Measurements from ENCODE around the gene STARD10. TPM values are rescaled to one million over a fixed set of nuclear protein-coding genes. Genes with fewer than 3 reads are reported as not detected.
"Not testable (repeated sequence)": the region's sequence is repeated elsewhere in the genome, so short reads cannot be mapped to it uniquely, and the experiment has no call there.

Gene STARD10
- total RNA-seq (2014; rRNA removed; shearing (Covaris generic)) = 68.8 and 74.1 TPM in 2 replicates

GRCh38 chr11:72793425-72794367, at the start of gene STARD10:
TSS of gene STARD10 (minus strand) at chr11:72794047. CDS start at chr11:72781181, 12,866 bp downstream.
- DNase-seq (ENCODE audit: low spot score) = peak; percentile 99
- in situ Hi-C loops (cut with HindIII; ENCODE audit: low sequenced_read_pairs) = no loop called here

GRCh38 chr11:72842653-72843330, 48.9 kb upstream of the STARD10 start:
- no peak for DNase-seq (ENCODE audit: low spot score)
- in situ Hi-C loops (cut with HindIII; ENCODE audit: low sequenced_read_pairs) = no loop called here

- DNase-seq (ENCODE audit: low spot score) = no peak
- in situ Hi-C loops (cut with HindIII; ENCODE audit: low sequenced_read_pairs) = no loop called here
Observed at GRCh38 chr11:72842126-72842525, 48.3 kb upstream of the STARD10 start.

GRCh38 chr11:72841397-72841796, 47.5 kb upstream of the STARD10 start:
- no peak for DNase-seq (ENCODE audit: low spot score)
- in situ Hi-C loops (cut with HindIII; ENCODE audit: low sequenced_read_pairs) = no loop called here

GRCh38 chr11:72840780-72841179, 46.9 kb upstream of the STARD10 start:
- no peak for DNase-seq (ENCODE audit: low spot score)
- in situ Hi-C loops (cut with HindIII; ENCODE audit: low sequenced_read_pairs) = no loop called here

- no peak for DNase-seq (ENCODE audit: low spot score)
- in situ Hi-C loops (cut with HindIII; ENCODE audit: low sequenced_read_pairs) = no loop called here
Observed at GRCh38 chr11:72838691-72839305, 45.0 kb upstream of the STARD10 start.

GRCh38 chr11:72836111-72836510, 42.3 kb upstream of the STARD10 start:
- in situ Hi-C loops (cut with HindIII; ENCODE audit: low sequenced_read_pairs) = no loop called here
- no peak for DNase-seq (ENCODE audit: low spot score)

- no peak for DNase-seq (ENCODE audit: low spot score)
- in situ Hi-C loops (cut with HindIII; ENCODE audit: low sequenced_read_pairs) = no loop called here
Observed at GRCh38 chr11:72834905-72835304, 41.1 kb upstream of the STARD10 start.

- in situ Hi-C loops (cut with HindIII; ENCODE audit: low sequenced_read_pairs) = no loop called here
- DNase-seq (ENCODE audit: low spot score) = peak; percentile 18
Observed at GRCh38 chr11:72833811-72834493, 40.1 kb upstream of the STARD10 start.

- no peak for DNase-seq (ENCODE audit: low spot score)
- in situ Hi-C loops (cut with HindIII; ENCODE audit: low sequenced_read_pairs) = no loop called here
Observed at GRCh38 chr11:72833083-72833733, 39.4 kb upstream of the STARD10 start.

- DNase-seq (ENCODE audit: low spot score) = no peak
- in situ Hi-C loops (cut with HindIII; ENCODE audit: low sequenced_read_pairs) = no loop called here
Observed at GRCh38 chr11:72832301-72833082, 38.6 kb upstream of the STARD10 start.

GRCh38 chr11:72831521-72832300, 37.9 kb upstream of the STARD10 start:
- peak; percentile 89 for DNase-seq (ENCODE audit: low spot score)
- in situ Hi-C loops (cut with HindIII; ENCODE audit: low sequenced_read_pairs) = no loop called here

GRCh38 chr11:72829884-72830533, 36.2 kb upstream of the STARD10 start:
- in situ Hi-C loops (cut with HindIII; ENCODE audit: low sequenced_read_pairs) = no loop called here
- no peak for DNase-seq (ENCODE audit: low spot score)

GRCh38 chr11:72829178-72829577, 35.3 kb upstream of the STARD10 start:
- in situ Hi-C loops (cut with HindIII; ENCODE audit: low sequenced_read_pairs) = no loop called here
- no peak for DNase-seq (ENCODE audit: low spot score)

GRCh38 chr11:72828692-72829101, 34.9 kb upstream of the STARD10 start:
- in situ Hi-C loops (cut with HindIII; ENCODE audit: low sequenced_read_pairs) = no loop called here
- DNase-seq (ENCODE audit: low spot score) = no peak

- no peak for DNase-seq (ENCODE audit: low spot score)
Observed at GRCh38 chr11:72828081-72828567, 34.3 kb upstream of the STARD10 start.

GRCh38 chr11:72827656-72828055, 33.8 kb upstream of the STARD10 start:
- in situ Hi-C loops (cut with HindIII; ENCODE audit: low sequenced_read_pairs) = not testable (repeated sequence)

More at GRCh38 chr11:72828081-72828567, 34.3 kb upstream of the STARD10 start:
- in situ Hi-C loops (cut with HindIII; ENCODE audit: low sequenced_read_pairs) = no loop called here

More at GRCh38 chr11:72827656-72828055, 33.8 kb upstream of the STARD10 start:
- not testable (repeated sequence) for DNase-seq (ENCODE audit: low spot score)

All from G401 (cell line).